Renal pelvis (tissue), 4 donors: ENCODE results near the gene ADCY5. TPM values are rescaled to one million over a fixed set of nuclear protein-coding genes. Genes with fewer than 3 reads are reported as not detected.

Experiments
- DNase-seq: peaks from one replicate; pipeline ENCODE4 v3.0.0-alpha.2; 2013
- polyA plus RNA-seq, 3 donors: library from polyadenylated mRNA; unstranded; fragments of 120-200 nt; gene quantifications; one replicate each; pipeline ENCODE4 v1.2.1, GENCODE V29; 2013; ENCODE audit not compliant: insufficient read length in 3 of 3

The ADCY5 gene
- polyA plus RNA-seq, 3 donors, result 11.2 to 13.4 (median 12.6) TPM

GRCh38 chr3:123459862-123460261 is 11.0 kb upstream of the ADCY5 start:
- DNase-seq, result no peak

- no peak for DNase-seq
These were observed 9.4 kb upstream of the ADCY5 start for GRCh38 chr3:123458255-123458654.

GRCh38 chr3:123457841-123458240 is 9.0 kb upstream of the ADCY5 start:
- no peak for DNase-seq

DNA sequence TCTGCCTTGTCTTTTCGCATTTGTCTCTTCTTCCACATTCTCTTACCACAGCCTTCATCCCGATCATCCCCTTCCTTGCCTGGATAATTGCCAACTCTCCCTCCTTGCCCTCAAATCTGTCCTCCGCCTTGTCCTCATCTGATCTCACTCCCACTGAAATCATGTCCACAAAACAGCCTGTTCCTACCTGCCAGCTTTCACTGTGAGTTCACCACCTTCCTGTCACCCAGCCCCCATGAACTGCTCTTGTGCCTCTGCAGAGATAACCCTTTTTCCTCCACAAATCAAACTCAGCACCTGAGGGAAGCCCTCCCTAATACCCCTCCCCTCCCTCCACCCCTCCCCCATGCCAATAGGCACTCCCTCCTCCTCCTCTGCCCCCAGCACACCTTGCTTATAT is 4.8 kb upstream of the ADCY5 start:
- DNase-seq, result no peak

- no peak for DNase-seq
These were observed 2.3 kb upstream of the ADCY5 start for GRCh38 chr3:123451186-123451585.

DNA sequence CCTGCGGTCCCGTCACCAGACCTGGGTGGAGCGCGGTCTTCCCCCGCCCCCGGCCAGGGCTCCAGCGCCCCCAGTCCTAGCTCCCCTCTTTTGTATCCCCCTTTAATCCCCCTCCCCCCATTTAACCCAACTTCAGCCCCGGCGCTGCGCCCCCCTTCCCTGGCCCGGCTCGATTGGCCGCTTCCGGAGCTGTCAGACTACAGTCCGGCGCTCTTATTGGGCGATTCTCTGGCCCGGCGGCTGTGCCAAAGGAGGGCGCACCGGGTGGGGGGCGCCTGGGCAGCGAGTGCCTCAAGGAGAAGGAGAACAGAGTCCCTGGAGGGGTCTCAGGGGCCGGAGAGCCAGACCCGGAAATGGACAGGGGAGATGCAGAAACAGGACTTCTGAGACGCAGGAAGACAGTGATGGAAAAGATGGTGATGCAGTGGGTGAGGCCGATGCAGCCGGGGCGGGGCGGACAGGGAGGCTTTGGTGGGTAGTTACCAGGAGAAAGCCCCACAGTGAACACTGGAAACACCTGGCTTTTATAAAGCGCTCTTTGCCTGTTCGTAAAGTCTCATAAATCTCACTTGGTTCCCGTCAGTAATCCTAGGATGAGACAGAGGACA is 1.2 kb upstream of the ADCY5 start:
- peak; percentile 47 for DNase-seq

GRCh38 chr3:123449102-123449996 is 459 bp upstream of the ADCY5 start:
- peak; percentile 33 for DNase-seq

DNA sequence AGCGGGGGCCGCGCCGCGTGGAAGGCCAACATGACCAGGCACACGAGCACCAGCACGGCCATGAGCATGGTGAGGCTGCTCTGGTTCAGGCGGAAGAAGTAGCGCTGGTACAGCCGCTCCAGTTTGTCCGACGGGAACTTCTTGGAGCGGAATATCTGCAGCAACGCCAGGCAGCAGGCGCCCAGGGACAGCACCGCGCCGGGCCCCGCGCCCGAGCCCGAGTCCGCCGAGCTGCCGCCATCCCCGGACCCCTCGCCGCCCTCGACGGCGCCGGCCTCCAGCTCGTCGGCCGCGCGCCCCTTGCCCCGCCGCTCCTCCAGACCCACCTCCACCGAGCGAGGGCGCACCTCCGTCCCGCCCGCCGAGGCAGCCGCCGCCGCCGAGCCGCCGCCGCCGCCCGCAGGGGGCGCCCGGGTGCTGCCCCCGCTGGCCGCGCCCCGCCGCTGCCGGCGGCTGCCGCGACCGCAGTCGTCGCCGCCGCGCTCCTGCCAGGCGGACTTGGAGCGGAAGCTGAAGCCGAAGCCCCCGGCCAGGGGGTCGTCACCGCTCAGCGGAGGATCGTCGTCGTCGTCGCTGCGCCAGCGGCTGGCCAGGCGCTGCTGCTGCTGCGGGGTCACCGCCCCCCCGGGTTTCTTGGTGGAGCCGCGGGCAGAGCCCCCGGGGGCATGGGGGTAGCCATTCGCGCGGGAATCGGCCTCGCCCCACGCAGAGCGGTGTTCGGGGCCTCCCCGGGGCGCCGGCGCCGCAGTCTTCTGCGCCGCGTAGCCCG is 957 bp downstream of the ADCY5 start:
- DNase-seq, result peak; percentile 27

- DNase-seq, result no peak
These were observed 1.5 kb downstream of the ADCY5 start for GRCh38 chr3:123447416-123447748.

- no peak for DNase-seq
These were observed 2.2 kb downstream of the ADCY5 start for GRCh38 chr3:123446610-123447109.

DNA sequence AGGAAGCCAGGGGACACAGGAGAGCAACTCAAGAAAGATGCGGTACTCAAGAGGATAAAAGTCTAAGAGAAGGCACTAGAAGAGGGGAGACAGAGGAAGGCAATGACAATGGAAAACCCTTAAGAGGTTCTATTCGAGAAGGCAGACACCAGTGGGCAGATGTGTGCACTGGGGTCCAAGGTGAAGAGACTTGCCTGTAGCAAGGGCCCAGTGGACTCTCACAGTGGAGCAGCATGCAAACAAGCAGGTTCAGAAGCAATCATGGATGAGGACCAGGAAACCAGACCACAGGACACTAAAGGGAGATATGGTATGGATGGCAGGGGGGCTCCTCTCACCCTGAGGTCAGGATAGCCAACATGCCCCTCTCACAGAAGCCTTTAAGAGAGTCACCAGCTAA is 2.7 kb downstream of the ADCY5 start:
- DNase-seq, result no peak

DNA sequence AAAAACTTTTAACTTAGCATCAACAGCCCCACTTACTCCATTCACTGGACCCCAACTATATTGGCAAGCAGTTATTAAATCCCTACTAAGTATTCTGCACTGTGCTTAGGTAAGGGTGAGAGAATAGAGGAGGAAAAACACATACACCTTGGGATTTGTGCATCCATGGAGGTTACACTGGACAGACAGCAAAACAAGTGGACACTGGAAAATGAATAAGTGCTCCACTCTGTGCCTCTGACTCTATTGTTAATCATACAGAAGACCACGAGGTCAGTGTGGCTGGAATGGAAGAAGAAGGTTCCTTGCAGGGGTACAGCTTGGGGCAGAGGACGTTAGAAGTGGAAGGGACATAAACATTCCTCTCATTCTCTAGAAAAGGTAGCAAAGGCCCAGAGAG is 3.2 kb downstream of the ADCY5 start:
- DNase-seq, result no peak

DNA sequence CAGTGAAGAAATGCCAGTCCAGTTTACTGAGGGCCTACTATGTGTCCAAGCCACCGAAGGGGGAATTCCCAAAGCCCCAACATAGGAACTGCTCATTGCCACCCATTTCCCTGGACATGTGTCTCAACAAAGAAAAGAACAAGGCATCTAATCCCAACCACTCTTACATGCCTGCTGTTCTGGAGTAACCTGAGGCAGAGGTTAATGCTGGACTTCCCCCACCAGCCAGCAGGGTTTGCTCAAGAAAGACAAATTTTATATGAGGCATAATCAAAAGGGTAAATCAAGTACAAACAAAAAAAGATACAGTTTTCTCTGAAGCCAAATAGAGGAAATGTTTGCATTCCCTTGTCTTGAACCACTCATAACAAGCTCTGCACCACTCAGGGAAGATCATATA is 4.1 kb downstream of the ADCY5 start:
- DNase-seq, result no peak

- no peak for DNase-seq
These were observed 4.9 kb downstream of the ADCY5 start for GRCh38 chr3:123444023-123444422.

GRCh38 chr3:123442908-123443307 is 6.0 kb downstream of the ADCY5 start:
- no peak for DNase-seq

- DNase-seq, result no peak
These were observed 6.8 kb downstream of the ADCY5 start for GRCh38 chr3:123442125-123442524.

DNA sequence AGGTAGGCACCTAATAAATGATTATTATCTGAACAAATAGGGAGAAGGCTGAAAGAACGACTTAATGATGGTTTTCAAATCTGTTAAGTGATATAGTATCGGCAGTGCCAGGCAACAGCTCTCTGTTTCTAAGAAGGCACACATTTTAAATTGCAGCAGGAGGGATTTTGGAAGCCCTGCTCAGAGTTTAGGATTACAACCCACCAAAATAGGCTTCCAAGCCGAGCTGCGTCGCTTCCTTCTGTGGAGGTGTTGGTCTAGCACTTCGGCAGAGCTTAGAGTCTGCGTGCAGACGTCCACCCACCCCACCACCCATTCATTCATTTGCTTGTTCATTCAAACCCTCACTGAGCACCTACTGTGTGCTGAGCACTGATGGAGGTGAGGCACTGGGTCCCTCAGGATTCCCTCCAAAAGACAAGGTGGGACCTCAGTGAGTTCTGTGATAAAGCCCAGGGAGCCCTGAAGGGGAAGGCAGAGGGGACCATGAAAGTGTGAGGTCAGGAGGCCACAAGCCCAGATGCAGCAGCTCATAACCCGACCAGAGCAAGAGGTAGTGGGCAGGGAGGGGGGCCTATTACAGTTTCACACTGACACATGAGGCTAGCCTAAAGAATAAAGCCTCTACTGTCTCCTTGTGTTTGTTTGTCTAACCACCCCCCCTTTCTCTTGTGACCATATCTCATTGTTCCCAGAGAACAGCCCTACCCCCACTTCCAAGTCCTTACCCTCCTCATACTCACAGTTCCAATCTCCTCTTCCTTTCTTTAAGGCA is 8.9 kb downstream of the ADCY5 start:
- no peak for DNase-seq

GRCh38 chr3:123432832-123433523 is 15.9 kb downstream of the ADCY5 start:
- no peak for DNase-seq

- DNase-seq, result no peak
These were observed 17.1 kb downstream of the ADCY5 start for GRCh38 chr3:123431658-123432324.

DNA sequence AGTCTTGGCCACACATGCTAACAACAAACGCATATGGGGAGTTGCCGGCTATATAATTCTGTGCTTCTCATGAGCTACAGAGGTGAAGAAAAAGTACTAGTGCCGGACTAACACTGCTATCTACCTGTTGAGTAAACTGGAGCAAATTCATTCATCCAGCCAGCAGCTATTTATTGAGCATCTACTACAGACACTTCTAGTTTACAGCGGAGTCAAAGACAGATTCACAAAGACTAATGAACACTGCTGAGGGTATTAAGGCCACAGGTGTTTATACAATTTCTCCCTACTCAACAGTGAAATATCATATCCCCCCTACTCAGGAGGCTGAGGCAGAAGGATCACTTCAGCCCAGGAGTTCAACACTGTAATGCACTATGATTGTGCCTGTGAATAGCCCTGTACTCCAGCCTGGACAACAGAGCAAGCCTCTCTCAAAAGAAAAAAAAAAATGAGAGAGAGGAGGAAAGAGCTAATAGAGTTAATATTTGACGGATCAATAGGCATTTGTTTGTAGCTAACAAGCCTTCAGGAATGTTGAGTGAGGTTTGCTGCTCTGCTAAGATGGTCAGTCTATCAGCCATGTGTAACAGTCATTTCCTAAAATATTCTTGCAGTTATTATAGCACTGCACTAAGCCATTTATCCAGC is 17.8 kb downstream of the ADCY5 start:
- DNase-seq, result no peak
